GM12892 (cell line): Measurements from ENCODE around the gene ME1.

Experiments
- POLR2AphosphoS5 ChIP-seq: IDR thresholded peaks from 2 replicates; pipeline ENCODE4 v1.6.1; 2011; ENCODE audit warnings: low read depth, low read length, control low read depth
- TAF1 ChIP-seq: IDR thresholded peaks from 2 replicates; pipeline ENCODE4 v1.6.1; 2011; ENCODE audit warnings: low read depth, mild to moderate bottlenecking, control low read depth, low read length, borderline replicate concordance

- TF ChIP-seq TAF1, result no peak
- TF ChIP-seq POLR2AphosphoS5, result no peak
These were observed 208.9 kb downstream of the ME1 start for GRCh38 chr6:83221889-83222479.
